ENCODE data around the gene MAS1L.

MAS1L gene

GRCh38 chr6:29528300-29528931 lies 40.7 kb upstream of the MAS1L start:
- DNase-seq (ENCODE audit: low spot score), result no peak
- TF ChIP-seq CTCF (IDR thresholded peaks at IDR 0.05; ENCODE audit: borderline replicate concordance, control extremely low read depth, extremely low read depth, insufficient read depth, missing control alignments), result no peak

GRCh38 chr6:29527564-29527963 lies 39.8 kb upstream of the MAS1L start:
- in situ Hi-C loops (cut with MboI; ENCODE audit: low sequenced_read_pairs, unreplicated experiment), result no loop called here
- no peak for DNase-seq (ENCODE audit: low spot score)
- TF ChIP-seq CTCF (IDR thresholded peaks at IDR 0.05; ENCODE audit: borderline replicate concordance, control extremely low read depth, extremely low read depth, insufficient read depth, missing control alignments), result no peak

More at GRCh38 chr6:29528300-29528931, 40.7 kb upstream of the MAS1L start:
- in situ Hi-C loops (cut with MboI; ENCODE audit: low sequenced_read_pairs, unreplicated experiment), result no loop called here

- in situ Hi-C loops (cut with MboI; ENCODE audit: low sequenced_read_pairs, unreplicated experiment), result no loop called here
- no peak for DNase-seq (ENCODE audit: low spot score)
- no peak for TF ChIP-seq CTCF (IDR thresholded peaks at IDR 0.05; ENCODE audit: borderline replicate concordance, control extremely low read depth, extremely low read depth, insufficient read depth, missing control alignments)
These were observed 39.4 kb upstream of the MAS1L start for GRCh38 chr6:29527126-29527525.

GRCh38 chr6:29525311-29525639 lies 37.5 kb upstream of the MAS1L start:
- no peak for DNase-seq (ENCODE audit: low spot score)
- TF ChIP-seq CTCF (IDR thresholded peaks at IDR 0.05; ENCODE audit: borderline replicate concordance, control extremely low read depth, extremely low read depth, insufficient read depth, missing control alignments), result no peak
- in situ Hi-C loops (cut with MboI; ENCODE audit: low sequenced_read_pairs, unreplicated experiment), result no loop called here

GRCh38 chr6:29524444-29525310 lies 36.9 kb upstream of the MAS1L start:
- no peak for DNase-seq (ENCODE audit: low spot score)
- in situ Hi-C loops (cut with MboI; ENCODE audit: low sequenced_read_pairs, unreplicated experiment), result no loop called here
- TF ChIP-seq CTCF (IDR thresholded peaks at IDR 0.05; ENCODE audit: borderline replicate concordance, control extremely low read depth, extremely low read depth, insufficient read depth, missing control alignments), result no peak

GRCh38 chr6:29524044-29524443 lies 36.3 kb upstream of the MAS1L start:
- in situ Hi-C loops (cut with MboI; ENCODE audit: low sequenced_read_pairs, unreplicated experiment), result no loop called here
- no peak for DNase-seq (ENCODE audit: low spot score)

More at GRCh38 chr6:29524044-29524443, 36.3 kb upstream of the MAS1L start:
- no peak for TF ChIP-seq CTCF (IDR thresholded peaks at IDR 0.05; ENCODE audit: borderline replicate concordance, control extremely low read depth, extremely low read depth, insufficient read depth, missing control alignments)

Measured in GM13976 (cell line).